ENCODE results near the gene CORO6. TPM values are rescaled to one million over a fixed set of nuclear protein-coding genes. Genes with fewer than 3 reads are reported as not detected.
A peak's percentile ranks its signal among the peaks of the same experiment; 100 is the strongest.

The CORO6 gene
- polyA plus RNA-seq, 2 donors, result 12.6 to 22.5 TPM

- Histone ChIP-seq H3K4me3 (ENCODE audit: low read depth in 1 of 2, low read length in 2 of 2) (peak overlapping the region; percentile 56 to 70), H3K4me1 (ENCODE audit: control insufficient read depth in 2 of 2, insufficient read depth in 2 of 2, low read length in 1 of 2) (peaks cover 14 to 23% of the 10 kb centered on the region in 2 donors), H3K27me3 (ENCODE audit: control insufficient read depth in 1 of 2, insufficient read depth in 2 of 2, low read length in 2 of 2) (no peaks in the 10 kb centered on the region)
These were observed 28.9 kb downstream of the CORO6 start for GRCh38 chr17:29593591-29594518.

GRCh38 chr17:29592850-29593551 is 29.7 kb downstream of the CORO6 start, which contains the start of gene ANKRD13B:
Gene ANKRD13B (plus strand): TSS chr17:29593132. CDS start chr17:29593622, 490 bp downstream.
- 0 to 1% methylated on average over 53 to 96 of the region's 96 CpGs for WGBS, 2 donors
- peaks cover 19 to 30% of the 10 kb centered on the region in 2 donors for H3K4me1 ChIP-seq (ENCODE audit: control insufficient read depth in 2 of 2, insufficient read depth in 2 of 2, low read length in 1 of 2)
- H3K4me3 ChIP-seq (ENCODE audit: low read depth in 1 of 2, low read length in 2 of 2), result peak within 1 kb of the TSS; percentile 64 to 70
- H3K9me3 ChIP-seq (ENCODE audit: control insufficient read depth in 2 of 2, insufficient read depth in 1 of 2, low read depth in 1 of 2, low read length in 1 of 2), result no peaks in the 10 kb centered on the region
- H3K36me3 ChIP-seq (ENCODE audit: control insufficient read depth in 2 of 2, insufficient read depth in 2 of 2, low read length in 1 of 2), result no peaks in the 10 kb centered on the region
- H3K27ac ChIP-seq (ENCODE audit: low read depth in 2 of 2, low read length in 1 of 2), result peak within 1 kb of the TSS; percentile 67 to 92
- H3K27me3 ChIP-seq (ENCODE audit: control insufficient read depth in 1 of 2, insufficient read depth in 2 of 2, low read length in 2 of 2), result no peaks in the 10 kb centered on the region

More at GRCh38 chr17:29593591-29594518, 28.9 kb downstream of the CORO6 start:
- Histone ChIP-seq H3K9me3 (ENCODE audit: control insufficient read depth in 2 of 2, insufficient read depth in 1 of 2, low read depth in 1 of 2, low read length in 1 of 2) (no peaks in the 10 kb centered on the region), H3K36me3 (ENCODE audit: control insufficient read depth in 2 of 2, insufficient read depth in 2 of 2, low read length in 1 of 2) (no peaks in the 10 kb centered on the region), H3K27ac (ENCODE audit: low read depth in 2 of 2, low read length in 1 of 2) (no peak overlapping the region)
- WGBS, 2 donors, result 6 to 8% methylated on average over 48 to 64 of the region's 64 CpGs

- Histone ChIP-seq H3K4me3 (ENCODE audit: low read depth in 1 of 2, low read length in 2 of 2) (peak overlapping the region in 1 of 2 donors; percentile 1), H3K4me1 (ENCODE audit: control insufficient read depth in 2 of 2, insufficient read depth in 2 of 2, low read length in 1 of 2) (peaks cover 20 to 40% of the 10 kb centered on the region in 2 donors), H3K36me3 (ENCODE audit: control insufficient read depth in 2 of 2, insufficient read depth in 2 of 2, low read length in 1 of 2) (no peaks in the 10 kb centered on the region), H3K27me3 (ENCODE audit: control insufficient read depth in 1 of 2, insufficient read depth in 2 of 2, low read length in 2 of 2) (no peaks in the 10 kb centered on the region), H3K9me3 (ENCODE audit: control insufficient read depth in 2 of 2, insufficient read depth in 1 of 2, low read depth in 1 of 2, low read length in 1 of 2) (no peaks in the 10 kb centered on the region), H3K27ac (ENCODE audit: low read depth in 2 of 2, low read length in 1 of 2) (peak overlapping the region; percentile 90 to 92)
- 8 to 14% methylated on average over 25 of the region's 25 CpGs for WGBS, 2 donors
These were observed 30.7 kb downstream of the CORO6 start for GRCh38 chr17:29591737-29592608.

- H3K4me3 ChIP-seq (ENCODE audit: low read depth in 1 of 2, low read length in 2 of 2), result peak overlapping the region in 1 of 2 donors; percentile 1
- no peaks in the 10 kb centered on the region for H3K36me3 ChIP-seq (ENCODE audit: control insufficient read depth in 2 of 2, insufficient read depth in 2 of 2, low read length in 1 of 2)
- 2 to 13% methylated on average over 29 to 31 of the region's 31 CpGs for WGBS, 2 donors
- H3K27ac ChIP-seq (ENCODE audit: low read depth in 2 of 2, low read length in 1 of 2), result peak overlapping the region; percentile 90 to 92
- no peaks in the 10 kb centered on the region for H3K27me3 ChIP-seq (ENCODE audit: control insufficient read depth in 1 of 2, insufficient read depth in 2 of 2, low read length in 2 of 2)
- no peaks in the 10 kb centered on the region for H3K9me3 ChIP-seq (ENCODE audit: control insufficient read depth in 2 of 2, insufficient read depth in 1 of 2, low read depth in 1 of 2, low read length in 1 of 2)
- H3K4me1 ChIP-seq (ENCODE audit: control insufficient read depth in 2 of 2, insufficient read depth in 2 of 2, low read length in 1 of 2), result peaks cover 20 to 46% of the 10 kb centered on the region in 2 donors
These were observed 31.5 kb downstream of the CORO6 start for GRCh38 chr17:29591146-29591736.

GRCh38 chr17:29590411-29591145 is 32.1 kb downstream of the CORO6 start:
- no peaks in the 10 kb centered on the region for H3K36me3 ChIP-seq (ENCODE audit: control insufficient read depth in 2 of 2, insufficient read depth in 2 of 2, low read length in 1 of 2)
- H3K4me1 ChIP-seq (ENCODE audit: control insufficient read depth in 2 of 2, insufficient read depth in 2 of 2, low read length in 1 of 2), result peaks cover 20 to 46% of the 10 kb centered on the region in 2 donors
- peak overlapping the region; percentile 3 to 78 for H3K4me3 ChIP-seq (ENCODE audit: low read depth in 1 of 2, low read length in 2 of 2)
- H3K27ac ChIP-seq (ENCODE audit: low read depth in 2 of 2, low read length in 1 of 2), result peak overlapping the region; percentile 90 to 92
- H3K9me3 ChIP-seq (ENCODE audit: control insufficient read depth in 2 of 2, insufficient read depth in 1 of 2, low read depth in 1 of 2, low read length in 1 of 2), result no peaks in the 10 kb centered on the region
- 16 to 31% methylated on average over 30 of the region's 30 CpGs for WGBS, 2 donors
- no peaks in the 10 kb centered on the region for H3K27me3 ChIP-seq (ENCODE audit: control insufficient read depth in 1 of 2, insufficient read depth in 2 of 2, low read length in 2 of 2)

GRCh38 chr17:29589524-29590410 is 32.9 kb downstream of the CORO6 start, which contains the start of gene GIT1:
Gene GIT1 (minus strand): TSS chr17:29589648. CDS start chr17:29589378, 270 bp downstream.
- Histone ChIP-seq H3K4me3 (ENCODE audit: low read depth in 1 of 2, low read length in 2 of 2) (peak within 1 kb of the TSS; percentile 78 to 80), H3K9me3 (ENCODE audit: control insufficient read depth in 2 of 2, insufficient read depth in 1 of 2, low read depth in 1 of 2, low read length in 1 of 2) (no peaks in the 10 kb centered on the region), H3K36me3 (ENCODE audit: control insufficient read depth in 2 of 2, insufficient read depth in 2 of 2, low read length in 1 of 2) (no peaks in the 10 kb centered on the region), H3K4me1 (ENCODE audit: control insufficient read depth in 2 of 2, insufficient read depth in 2 of 2, low read length in 1 of 2) (peaks cover 20 to 46% of the 10 kb centered on the region in 2 donors), H3K27ac (ENCODE audit: low read depth in 2 of 2, low read length in 1 of 2) (peak within 1 kb of the TSS; percentile 90 to 92), H3K27me3 (ENCODE audit: control insufficient read depth in 1 of 2, insufficient read depth in 2 of 2, low read length in 2 of 2) (no peaks in the 10 kb centered on the region)
- 4 to 7% methylated on average over 37 to 70 of the region's 70 CpGs for WGBS, 2 donors

- Histone ChIP-seq H3K36me3 (ENCODE audit: control insufficient read depth in 2 of 2, insufficient read depth in 2 of 2, low read length in 1 of 2) (no peaks in the 10 kb centered on the region), H3K9me3 (ENCODE audit: control insufficient read depth in 2 of 2, insufficient read depth in 1 of 2, low read depth in 1 of 2, low read length in 1 of 2) (no peaks in the 10 kb centered on the region), H3K27me3 (ENCODE audit: control insufficient read depth in 1 of 2, insufficient read depth in 2 of 2, low read length in 2 of 2) (no peaks in the 10 kb centered on the region), H3K27ac (ENCODE audit: low read depth in 2 of 2, low read length in 1 of 2) (peak overlapping the region; percentile 72 to 84), H3K4me1 (ENCODE audit: control insufficient read depth in 2 of 2, insufficient read depth in 2 of 2, low read length in 1 of 2) (peaks cover 13 to 49% of the 10 kb centered on the region in 2 donors), H3K4me3 (ENCODE audit: low read depth in 1 of 2, low read length in 2 of 2) (peak overlapping the region; percentile 78 to 80)
- WGBS, 2 donors, result 1% methylated on average over 40 to 72 of the region's 72 CpGs
These were observed 33.9 kb downstream of the CORO6 start for GRCh38 chr17:29588562-29589411.

Measured in esophagus (tissue), 2 donors.